Measurements from ENCODE around the gene CLCN3.

The CLCN3 gene

GRCh38 chr4:169626331-169627282 is 6.2 kb downstream of the CLCN3 start:
- Mint-ChIP-seq H3K27ac (peak overlapping the region; percentile 87), H3K4me3 (no peak overlapping the region), H3K27me3 (no peaks in the 10 kb centered on the region), H3K9me3 (no peaks in the 10 kb centered on the region), H3K36me3 (ENCODE audit: low read depth) (peaks cover 21% of the 10 kb centered on the region), H3K4me1 (ENCODE audit: low read depth) (peaks cover 62% of the 10 kb centered on the region)
- DNase-seq, result no peak

GRCh38 chr4:169627307-169627706 is 6.9 kb downstream of the CLCN3 start:
- Mint-ChIP-seq H3K4me3 (no peak overlapping the region), H3K27me3 (no peaks in the 10 kb centered on the region), H3K9me3 (no peaks in the 10 kb centered on the region), H3K36me3 (ENCODE audit: low read depth) (peaks cover 24% of the 10 kb centered on the region), H3K27ac (peak overlapping the region; percentile 77), H3K4me1 (ENCODE audit: low read depth) (peaks cover 60% of the 10 kb centered on the region)
- no peak for DNase-seq

GRCh38 chr4:169628579-169628978 is 8.2 kb downstream of the CLCN3 start:
- H3K27me3 Mint-ChIP-seq, result no peaks in the 10 kb centered on the region
- no peaks in the 10 kb centered on the region for H3K9me3 Mint-ChIP-seq
- peak overlapping the region; percentile 58 for H3K27ac Mint-ChIP-seq
- H3K36me3 Mint-ChIP-seq (ENCODE audit: low read depth), result peaks cover 23% of the 10 kb centered on the region
- no peak for DNase-seq
- peaks cover 51% of the 10 kb centered on the region for H3K4me1 Mint-ChIP-seq (ENCODE audit: low read depth)
- H3K4me3 Mint-ChIP-seq, result no peak overlapping the region

DNA sequence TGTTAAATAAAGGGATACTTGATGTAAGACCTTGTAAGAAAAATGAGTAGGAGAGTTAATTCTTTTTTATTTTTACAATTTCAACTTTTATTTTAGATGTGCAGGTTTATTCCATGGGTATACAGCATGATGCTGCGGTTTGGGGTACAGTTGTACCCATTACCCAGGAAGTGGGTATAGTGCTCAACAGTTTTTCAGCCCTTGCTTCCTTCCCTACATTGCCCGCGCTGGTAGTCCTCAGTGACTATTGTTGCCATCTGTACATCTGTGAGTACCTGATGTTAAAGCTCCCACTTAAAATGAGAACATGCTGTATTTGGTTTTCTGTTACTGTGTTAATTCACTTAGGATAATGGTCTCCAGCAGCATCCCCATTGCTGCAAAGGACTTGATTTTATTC is 9.7 kb downstream of the CLCN3 start:
- no peaks in the 10 kb centered on the region for H3K9me3 Mint-ChIP-seq
- H3K27me3 Mint-ChIP-seq, result no peaks in the 10 kb centered on the region
- no peak for DNase-seq
- peaks cover 53% of the 10 kb centered on the region for H3K4me1 Mint-ChIP-seq (ENCODE audit: low read depth)
- peaks cover 17% of the 10 kb centered on the region for H3K36me3 Mint-ChIP-seq (ENCODE audit: low read depth)
- H3K27ac Mint-ChIP-seq, result no peak overlapping the region
- H3K4me3 Mint-ChIP-seq, result no peak overlapping the region

DNA sequence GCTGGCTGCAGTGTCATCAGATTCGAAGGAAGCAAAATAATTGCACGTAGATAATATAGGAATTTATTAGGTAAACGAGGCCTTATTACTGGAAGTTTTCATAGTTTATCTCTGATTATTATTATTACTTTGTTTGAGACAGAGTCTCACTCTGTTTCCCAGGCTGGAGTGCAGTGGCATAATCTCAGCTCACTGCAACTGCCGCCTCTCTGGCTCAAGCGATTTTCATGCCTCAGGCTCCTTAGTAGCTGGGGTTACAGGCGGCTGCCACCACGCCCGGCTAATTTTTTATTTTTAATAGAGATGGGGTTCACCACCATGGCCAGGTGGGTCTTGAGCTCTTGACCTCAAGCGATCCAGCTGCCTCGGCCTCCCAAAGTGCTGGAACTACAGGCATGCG is 12.5 kb downstream of the CLCN3 start:
- no peaks in the 10 kb centered on the region for H3K27me3 Mint-ChIP-seq
- no peak for DNase-seq
- H3K4me1 Mint-ChIP-seq (ENCODE audit: low read depth), result peaks cover 40% of the 10 kb centered on the region
- peaks cover 40% of the 10 kb centered on the region for H3K36me3 Mint-ChIP-seq (ENCODE audit: low read depth)
- no peak overlapping the region for H3K4me3 Mint-ChIP-seq
- H3K9me3 Mint-ChIP-seq, result no peaks in the 10 kb centered on the region
- H3K27ac Mint-ChIP-seq, result no peak overlapping the region

DNA sequence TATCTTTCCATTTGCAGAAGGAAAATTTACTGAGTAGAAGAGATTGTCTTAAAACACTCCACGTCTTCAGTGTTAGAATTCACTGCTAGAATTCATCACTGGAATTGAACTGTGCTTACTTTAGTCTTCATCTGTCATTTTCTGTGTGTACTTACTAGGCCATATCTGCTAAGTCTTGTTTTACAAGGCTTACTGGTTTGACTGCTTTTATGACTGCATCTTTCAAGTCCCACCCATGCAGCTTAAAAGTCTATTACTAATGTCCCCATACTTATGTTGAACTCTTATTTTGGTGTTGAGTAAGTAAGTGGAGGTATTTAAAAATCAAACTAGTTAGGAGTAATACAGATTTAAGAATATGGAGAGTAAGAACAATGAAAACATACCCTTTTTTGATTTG is 14.6 kb downstream of the CLCN3 start:
- Mint-ChIP-seq H3K4me1 (ENCODE audit: low read depth) (peaks cover 29% of the 10 kb centered on the region), H3K36me3 (ENCODE audit: low read depth) (peaks cover 57% of the 10 kb centered on the region), H3K4me3 (no peak overlapping the region), H3K27ac (no peak overlapping the region), H3K9me3 (no peaks in the 10 kb centered on the region), H3K27me3 (no peaks in the 10 kb centered on the region)
- DNase-seq, result no peak

DNA sequence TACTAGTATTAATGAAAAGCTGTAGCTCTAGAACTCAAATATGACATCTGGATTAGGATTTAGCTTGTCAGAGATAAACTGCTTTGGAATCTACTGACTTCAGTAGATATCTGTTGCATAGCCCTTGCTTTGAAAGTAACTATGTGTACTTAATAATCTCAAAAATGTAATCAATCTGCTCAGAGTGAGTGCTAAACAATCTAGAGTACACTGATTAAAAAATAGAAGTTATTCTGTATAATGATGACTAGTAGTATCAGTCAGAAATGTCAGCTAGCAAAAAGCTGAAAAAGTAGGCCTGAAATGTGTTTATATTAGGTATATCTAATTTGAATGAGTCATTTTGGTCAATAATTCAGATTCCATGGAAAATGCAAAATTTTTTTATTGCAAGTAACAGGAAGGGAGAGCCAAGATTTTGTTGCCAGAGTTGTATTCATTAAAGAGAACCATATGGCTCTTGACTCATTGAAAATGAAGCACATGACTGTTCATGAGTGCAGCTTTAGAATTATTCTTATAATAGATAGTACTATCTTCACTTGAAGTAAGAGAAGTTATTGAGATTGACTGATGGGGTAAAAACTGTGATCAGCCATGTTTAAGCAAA is 20.0 kb downstream of the CLCN3 start:
- H3K27ac Mint-ChIP-seq, result no peak overlapping the region

DNA sequence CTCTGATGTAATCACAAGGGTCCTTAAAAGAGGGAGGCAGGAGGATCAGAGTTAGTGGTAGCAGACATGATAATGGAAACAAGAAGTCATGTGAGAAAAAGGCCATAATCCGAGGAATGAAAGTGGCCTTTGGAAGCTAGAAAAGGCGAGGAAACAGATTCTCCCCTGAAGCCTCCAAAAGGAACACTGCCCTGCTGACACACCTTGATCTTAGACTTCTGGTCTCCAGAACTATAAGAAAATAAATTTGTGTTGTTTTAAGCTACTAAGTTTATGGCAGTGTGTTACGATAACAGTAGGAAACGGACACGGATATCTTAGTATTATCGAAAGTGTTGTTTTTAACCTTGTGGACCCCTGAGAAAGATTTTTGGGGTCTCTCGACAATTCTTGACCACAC is 24.4 kb downstream of the CLCN3 start:
- Mint-ChIP-seq H3K36me3 (ENCODE audit: low read depth) (peaks cover 53% of the 10 kb centered on the region), H3K4me3 (no peak overlapping the region), H3K9me3 (no peaks in the 10 kb centered on the region), H3K27ac (no peak overlapping the region), H3K4me1 (ENCODE audit: low read depth) (peaks cover 3% of the 10 kb centered on the region), H3K27me3 (no peaks in the 10 kb centered on the region)
- no peak for DNase-seq

More for the DNA sequence above, 20.0 kb downstream of the CLCN3 start:
- Mint-ChIP-seq H3K9me3 (no peaks in the 10 kb centered on the region), H3K4me1 (ENCODE audit: low read depth) (peaks cover 8% of the 10 kb centered on the region), H3K36me3 (ENCODE audit: low read depth) (peaks cover 80% of the 10 kb centered on the region), H3K27me3 (no peaks in the 10 kb centered on the region), H3K4me3 (no peak overlapping the region)
- no peak for DNase-seq

GRCh38 chr4:169645627-169646026 is 25.2 kb downstream of the CLCN3 start:
- no peak for DNase-seq
- Mint-ChIP-seq H3K27ac (no peak overlapping the region), H3K9me3 (no peaks in the 10 kb centered on the region), H3K4me3 (no peak overlapping the region), H3K36me3 (ENCODE audit: low read depth) (peaks cover 51% of the 10 kb centered on the region), H3K27me3 (no peaks in the 10 kb centered on the region), H3K4me1 (ENCODE audit: low read depth) (peaks cover 9% of the 10 kb centered on the region)

DNA sequence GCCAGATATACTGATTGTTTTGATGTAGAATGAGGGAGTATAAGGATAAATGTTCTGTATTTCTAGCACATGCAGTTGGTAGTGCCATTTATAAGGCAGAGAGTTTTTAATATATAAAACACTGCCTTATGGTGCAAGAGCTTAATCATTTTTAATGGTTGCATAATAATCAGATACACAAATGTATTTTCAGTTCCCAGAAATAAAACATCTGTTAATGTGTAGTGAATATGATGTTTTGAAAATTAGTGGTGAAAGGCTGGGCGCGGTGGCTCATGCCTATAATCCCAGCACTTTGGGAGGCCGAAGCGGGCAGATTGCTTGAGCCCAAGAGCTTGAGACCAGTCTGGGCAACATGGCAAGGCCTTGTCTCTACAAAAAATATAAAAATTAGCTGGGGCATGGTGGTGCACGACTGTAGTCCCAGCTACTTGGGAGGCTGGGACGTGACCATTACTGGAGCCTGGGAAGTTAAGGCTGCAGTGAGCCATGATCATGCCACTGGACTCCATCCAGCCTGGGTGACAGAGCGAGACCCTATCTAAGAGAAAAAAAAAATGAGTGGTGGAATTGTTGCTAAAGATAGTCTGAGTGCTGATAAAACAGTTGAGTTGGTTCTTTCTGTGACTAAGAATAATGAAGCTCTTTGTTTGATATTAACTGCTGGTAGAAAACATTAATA is 29.3 kb downstream of the CLCN3 start:
- Mint-ChIP-seq H3K4me1 (ENCODE audit: low read depth) (peaks cover 36% of the 10 kb centered on the region), H3K4me3 (no peak overlapping the region), H3K27ac (no peak overlapping the region), H3K27me3 (no peaks in the 10 kb centered on the region), H3K36me3 (ENCODE audit: low read depth) (peaks cover 44% of the 10 kb centered on the region), H3K9me3 (no peaks in the 10 kb centered on the region)
- DNase-seq, result no peak

- H3K36me3 Mint-ChIP-seq (ENCODE audit: low read depth), result peaks cover 41% of the 10 kb centered on the region
- no peaks in the 10 kb centered on the region for H3K9me3 Mint-ChIP-seq
- H3K27ac Mint-ChIP-seq, result no peak overlapping the region
- no peaks in the 10 kb centered on the region for H3K27me3 Mint-ChIP-seq
- peaks cover 36% of the 10 kb centered on the region for H3K4me1 Mint-ChIP-seq (ENCODE audit: low read depth)
- H3K4me3 Mint-ChIP-seq, result no peak overlapping the region
- DNase-seq, result no peak
Observed at GRCh38 chr4:169650227-169650936, 30.0 kb downstream of the CLCN3 start.

DNA sequence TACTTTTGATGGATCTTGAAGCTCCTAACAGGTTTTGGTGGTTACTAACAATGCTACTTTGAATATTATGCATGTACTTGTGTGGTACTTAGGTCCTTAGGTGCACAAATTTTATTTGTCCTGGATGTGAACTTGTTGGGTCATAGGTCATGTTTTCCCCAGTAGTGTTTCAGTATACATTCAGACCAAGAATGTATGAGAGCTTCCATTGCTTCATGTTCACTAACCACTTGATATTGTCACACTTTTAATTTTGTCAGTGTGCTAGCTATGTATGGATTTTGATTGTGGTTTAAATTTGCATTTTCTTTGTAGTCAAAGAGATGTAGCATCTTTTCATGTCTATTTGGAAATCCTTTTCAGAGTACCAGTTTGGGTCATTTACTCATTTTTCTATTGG is 32.2 kb downstream of the CLCN3 start:
- Mint-ChIP-seq H3K27ac (no peak overlapping the region), H3K4me1 (ENCODE audit: low read depth) (peaks cover 36% of the 10 kb centered on the region), H3K27me3 (no peaks in the 10 kb centered on the region), H3K4me3 (no peak overlapping the region), H3K9me3 (no peaks in the 10 kb centered on the region), H3K36me3 (ENCODE audit: low read depth) (peaks cover 34% of the 10 kb centered on the region)
- DNase-seq, result no peak

DNA sequence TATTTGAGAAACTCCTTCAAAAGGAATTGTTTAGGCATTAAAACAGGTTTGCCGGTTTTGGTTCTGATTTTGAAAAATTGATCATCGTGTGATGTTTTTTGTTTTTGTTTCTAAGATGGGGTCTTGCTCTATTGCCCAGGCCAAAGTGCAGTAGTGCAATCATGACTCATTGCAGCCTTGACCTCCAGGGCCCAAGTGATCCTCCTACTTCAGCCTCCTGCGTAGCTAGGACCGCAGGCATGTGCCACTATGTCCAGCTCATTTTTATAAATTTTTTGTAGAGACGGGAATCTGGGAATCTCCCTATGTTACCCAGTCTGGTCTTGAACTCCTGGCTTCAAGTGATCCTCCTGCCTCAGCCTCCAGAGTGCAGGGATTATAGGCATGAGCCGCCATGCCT is 35.0 kb downstream of the CLCN3 start:
- no peaks in the 10 kb centered on the region for H3K27me3 Mint-ChIP-seq
- H3K36me3 Mint-ChIP-seq (ENCODE audit: low read depth), result peaks cover 30% of the 10 kb centered on the region

GRCh38 chr4:169657470-169658107 is 37.2 kb downstream of the CLCN3 start:
- H3K27ac Mint-ChIP-seq, result no peak overlapping the region
- H3K9me3 Mint-ChIP-seq, result no peaks in the 10 kb centered on the region

More for the DNA sequence above, 35.0 kb downstream of the CLCN3 start:
- peaks cover 50% of the 10 kb centered on the region for H3K4me1 Mint-ChIP-seq (ENCODE audit: low read depth)
- H3K27ac Mint-ChIP-seq, result no peak overlapping the region
- no peak for DNase-seq
- H3K9me3 Mint-ChIP-seq, result no peaks in the 10 kb centered on the region
- no peak overlapping the region for H3K4me3 Mint-ChIP-seq

More at GRCh38 chr4:169657470-169658107, 37.2 kb downstream of the CLCN3 start:
- no peaks in the 10 kb centered on the region for H3K27me3 Mint-ChIP-seq
- H3K4me1 Mint-ChIP-seq (ENCODE audit: low read depth), result peaks cover 45% of the 10 kb centered on the region
- H3K4me3 Mint-ChIP-seq, result no peak overlapping the region
- no peak for DNase-seq
- peaks cover 26% of the 10 kb centered on the region for H3K36me3 Mint-ChIP-seq (ENCODE audit: low read depth)

Data from activated T-cell treated with anti-CD3 and anti-CD28 coated beads, Interleukin-2, amount 50 U/mL, for 24 hours (primary cell).